Activated CD4-positive, alpha-beta T cell treated with anti-CD3 and anti-CD28 coated beads for 36 hours (primary cell): ENCODE data around the gene CYP26B1. TPM values are rescaled to one million over a fixed set of nuclear protein-coding genes. Genes with fewer than 3 reads are reported as not detected.

Experiments
- ATAC-seq: fragments of 200-7000 bp; cut with Tn5 transposase; one replicate; pipeline ENCODE4 v1.10.0; 2021; ENCODE audit warnings: mild to moderate bottlenecking, moderate library complexity
- CTCF ChIA-PET: fragments of 350-600 bp; sonication (Branson Sonifier 250); formaldehyde crosslinking; loops from one replicate; lab custom pipeline; 2021; ENCODE audit warnings: antibody characterized with exemption; lab: Charles Lee
- POLR2A ChIA-PET: fragments of 350-600 bp; sonication (Branson Sonifier 250); formaldehyde crosslinking; loops from one replicate; lab custom pipeline; 2021; ENCODE audit warnings: antibody characterized with exemption, inconsistent platforms; lab: Charles Lee
- DNase-seq: peaks from one replicate; pipeline ENCODE4 v3.0.0-alpha.2; 2020
- H3K27ac Mint-ChIP-seq: one replicate; pipeline ENCODE4 v1.8.0; 2021; ENCODE audit warnings: mixed read lengths
- H3K27me3 Mint-ChIP-seq: one replicate; pipeline ENCODE4 v1.8.0; 2021; ENCODE audit warnings: mixed read lengths
- H3K36me3 Mint-ChIP-seq: one replicate; pipeline ENCODE4 v1.8.0; 2021; ENCODE audit warnings: low read depth, mixed read lengths
- H3K4me1 Mint-ChIP-seq: one replicate; pipeline ENCODE4 v1.8.0; 2021; ENCODE audit warnings: mixed read lengths
- H3K4me3 Mint-ChIP-seq: one replicate; pipeline ENCODE4 v1.8.0; 2021; ENCODE audit warnings: mild to moderate bottlenecking, moderate library complexity, mixed read lengths
- H3K9me3 Mint-ChIP-seq: one replicate; pipeline ENCODE4 v1.8.0; 2021; ENCODE audit warnings: low read depth, mixed read lengths
- intact Hi-C, 2 experiments: fragments of 100-400 bp; cut with DNase I in 1 of 2; cut with micrococcal nuclease in 1 of 2; formaldehyde crosslinking; loops; one replicate each; pipeline versions ENCODE4 v1.14.2 to v1.15.1; 2022 to 2024; cut with DNase I, micrococcal nuclease
- total RNA-seq, 2 experiments: library from RNA; stranded (reverse); gene quantifications; one replicate each; pipeline ENCODE4 v1.2.3, GENCODE V29; 2021

CYP26B1 gene
- total RNA-seq, 2 experiments from 2014 or later = not detected

- no peaks in the 10 kb centered on the region for H3K9me3 Mint-ChIP-seq
- no peaks in the 10 kb centered on the region for H3K36me3 Mint-ChIP-seq
- no peak for ATAC-seq
These were observed 7.1 kb downstream of the CYP26B1 start for GRCh38 chr2:72140621-72140960.

GRCh38 chr2:72139874-72140620, 7.6 kb downstream of the CYP26B1 start:
- no peak overlapping the region for H3K27ac Mint-ChIP-seq
- no peaks in the 10 kb centered on the region for H3K36me3 Mint-ChIP-seq
- no peak overlapping the region for H3K4me3 Mint-ChIP-seq
- peaks cover 7% of the 10 kb centered on the region for H3K4me1 Mint-ChIP-seq
- H3K27me3 Mint-ChIP-seq = peaks cover 17% of the 10 kb centered on the region
- ChIA-PET CTCF (interaction anchor here (0.7 kb wide), 1 partner anchor 11 kb away, joined by 3 read pairs; no protein-coding TSS in a partner anchor), POLR2A (no interaction called here)
- intact Hi-C loops = loop anchor here (5.0 to 10.0 kb wide), 3 partner anchors 593 to 1155 kb away; partner anchors contain the start of gene EGR4 (in 1 of the 2)
- no peaks in the 10 kb centered on the region for H3K9me3 Mint-ChIP-seq
- DNase-seq = no peak
- no peak for ATAC-seq

More at GRCh38 chr2:72140621-72140960, 7.1 kb downstream of the CYP26B1 start:
- Mint-ChIP-seq H3K4me1 (peaks cover 10% of the 10 kb centered on the region), H3K4me3 (no peak overlapping the region), H3K27ac (no peak overlapping the region), H3K27me3 (peaks cover 21% of the 10 kb centered on the region)
- no peak for DNase-seq
- intact Hi-C loops = loop anchor here (10.0 kb wide), 2 partner anchors 604 to 1154 kb away; partner anchors contain the start of gene EGR4 (in 1 of the 2)
- ChIA-PET POLR2A (no interaction called here), CTCF (interaction anchor here (0.7 kb wide), 1 partner anchor 11 kb away, joined by 3 read pairs; no protein-coding TSS in a partner anchor)

- DNase-seq = no peak
- Mint-ChIP-seq H3K4me1 (peaks cover 7% of the 10 kb centered on the region), H3K27ac (no peak overlapping the region), H3K27me3 (peaks cover 16% of the 10 kb centered on the region), H3K36me3 (no peaks in the 10 kb centered on the region), H3K9me3 (no peaks in the 10 kb centered on the region), H3K4me3 (no peak overlapping the region)
- intact Hi-C loops = loop anchor here in 1 of 2 experiments (5.0 kb wide), 1 partner anchor 592 kb away; no protein-coding TSS in a partner anchor
- ChIA-PET CTCF (interaction anchor here (0.5 kb wide), 1 partner anchor 782 kb away, joined by 3 read pairs; no protein-coding TSS in a partner anchor), POLR2A (no interaction called here)
- no peak for ATAC-seq
These were observed 8.2 kb downstream of the CYP26B1 start for GRCh38 chr2:72139471-72139873.

DNA sequence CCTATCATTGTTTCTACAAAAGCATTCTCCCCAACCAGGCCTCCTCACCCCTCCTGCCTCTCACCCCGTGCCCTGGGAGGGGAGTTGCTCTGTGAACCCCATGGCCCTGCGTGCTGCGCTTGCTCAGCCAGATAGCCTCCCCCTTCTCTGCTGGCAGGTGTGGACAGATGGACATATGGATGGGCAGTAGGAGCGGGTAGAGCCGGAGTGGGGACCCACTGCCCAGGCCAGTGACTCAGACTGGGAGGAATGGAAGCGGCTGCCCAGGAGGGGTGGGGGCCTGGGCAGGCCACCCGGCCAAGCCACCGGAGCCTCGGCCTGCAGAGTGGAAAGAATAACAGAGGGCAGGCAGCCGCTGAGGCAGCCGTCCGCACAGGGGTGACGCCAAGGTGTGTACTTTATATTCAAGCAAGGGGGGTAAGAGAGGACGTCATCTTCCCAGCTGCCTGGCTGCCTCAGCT, 8.7 kb downstream of the CYP26B1 start:
- Mint-ChIP-seq H3K4me1 (peaks cover 4% of the 10 kb centered on the region), H3K36me3 (no peaks in the 10 kb centered on the region), H3K27ac (no peak overlapping the region), H3K9me3 (no peaks in the 10 kb centered on the region), H3K27me3 (peaks cover 13% of the 10 kb centered on the region), H3K4me3 (no peak overlapping the region)
- no peak for ATAC-seq
- ChIA-PET POLR2A (no interaction called here), CTCF (interaction anchor here (0.5 to 1.7 kb wide), 3 partner anchors 11 to 1047 kb away, joined by 3 to 9 read pairs (median 3); no protein-coding TSS in a partner anchor)
- intact Hi-C loops = loop anchor here in 1 of 2 experiments (5.0 kb wide), 1 partner anchor 592 kb away; no protein-coding TSS in a partner anchor
- DNase-seq = no peak

GRCh38 chr2:72138011-72138881, 9.4 kb downstream of the CYP26B1 start:
- DNase-seq (no peak), ATAC-seq (no peak)
- H3K27me3 Mint-ChIP-seq = peaks cover 7% of the 10 kb centered on the region
- intact Hi-C loops = loop anchor here in 1 of 2 experiments (5.0 kb wide), 1 partner anchor 591 kb away; no protein-coding TSS in a partner anchor
- no peaks in the 10 kb centered on the region for H3K9me3 Mint-ChIP-seq
- CTCF ChIA-PET = interaction anchor here (0.5 to 1.7 kb wide), 5 partner anchors 12 to 1046 kb away, joined by 3 to 9 read pairs (median 3); no protein-coding TSS in a partner anchor
- no peaks in the 10 kb centered on the region for H3K36me3 Mint-ChIP-seq
- H3K27ac Mint-ChIP-seq = no peak overlapping the region
- POLR2A ChIA-PET = no interaction called here
- no peaks in the 10 kb centered on the region for H3K4me1 Mint-ChIP-seq
- no peak overlapping the region for H3K4me3 Mint-ChIP-seq

- Mint-ChIP-seq H3K36me3 (no peaks in the 10 kb centered on the region), H3K27me3 (peaks cover 6% of the 10 kb centered on the region), H3K9me3 (no peaks in the 10 kb centered on the region), H3K4me1 (no peaks in the 10 kb centered on the region), H3K4me3 (no peak overlapping the region), H3K27ac (no peak overlapping the region)
- ATAC-seq (peak; percentile 89), DNase-seq (peak; percentile 79)
- ChIA-PET CTCF (interaction anchor here (0.6 to 1.7 kb wide), 4 partner anchors 13 to 931 kb away, joined by 3 to 9 read pairs (median 3); no protein-coding TSS in a partner anchor), POLR2A (no interaction called here)
- intact Hi-C loops = loop anchor here in 1 of 2 experiments (5.0 kb wide), 1 partner anchor 590 kb away; no protein-coding TSS in a partner anchor
These were observed 10.1 kb downstream of the CYP26B1 start for GRCh38 chr2:72137498-72138010.

DNA sequence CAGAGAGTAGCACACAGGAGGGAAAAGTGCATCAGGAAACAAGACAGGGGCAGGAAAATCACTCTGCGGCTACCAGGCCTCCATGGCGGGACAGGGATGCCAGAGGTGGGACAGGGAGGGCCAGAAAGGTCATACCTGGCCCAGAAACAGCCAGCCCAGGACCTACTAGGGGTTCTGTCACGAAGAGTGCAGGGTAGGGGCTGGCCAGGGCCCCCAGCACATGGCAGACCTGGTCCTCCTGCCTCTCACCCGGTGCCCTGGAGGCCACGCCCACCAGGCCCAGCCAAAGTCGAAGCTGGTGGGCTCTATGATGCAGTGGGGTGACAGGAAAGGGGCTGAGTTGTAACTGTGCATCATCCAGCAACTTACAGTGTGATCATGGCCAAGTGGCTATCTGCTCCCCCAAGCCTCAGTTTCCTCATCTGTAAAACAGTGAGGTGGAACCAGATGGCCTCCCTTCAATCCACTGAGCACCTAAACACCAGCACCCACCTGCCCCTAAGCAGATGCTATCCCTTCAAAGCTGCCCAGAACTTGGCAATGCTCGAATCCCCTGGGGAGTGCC, 10.6 kb downstream of the CYP26B1 start:
- H3K27me3 Mint-ChIP-seq = peaks cover 2% of the 10 kb centered on the region
- no peak overlapping the region for H3K4me3 Mint-ChIP-seq
- H3K27ac Mint-ChIP-seq = no peak overlapping the region
- intact Hi-C loops = loop anchor here in 1 of 2 experiments (5.0 kb wide), 1 partner anchor 590 kb away; no protein-coding TSS in a partner anchor
- ChIA-PET CTCF (interaction anchor here (0.6 to 1.7 kb wide), 2 partner anchors 13 to 601 kb away, joined by 3 to 9 read pairs; no protein-coding TSS in a partner anchor), POLR2A (no interaction called here)
- H3K9me3 Mint-ChIP-seq = no peaks in the 10 kb centered on the region
- H3K4me1 Mint-ChIP-seq = no peaks in the 10 kb centered on the region
- no peak for DNase-seq
- no peak for ATAC-seq
- H3K36me3 Mint-ChIP-seq = no peaks in the 10 kb centered on the region

DNA sequence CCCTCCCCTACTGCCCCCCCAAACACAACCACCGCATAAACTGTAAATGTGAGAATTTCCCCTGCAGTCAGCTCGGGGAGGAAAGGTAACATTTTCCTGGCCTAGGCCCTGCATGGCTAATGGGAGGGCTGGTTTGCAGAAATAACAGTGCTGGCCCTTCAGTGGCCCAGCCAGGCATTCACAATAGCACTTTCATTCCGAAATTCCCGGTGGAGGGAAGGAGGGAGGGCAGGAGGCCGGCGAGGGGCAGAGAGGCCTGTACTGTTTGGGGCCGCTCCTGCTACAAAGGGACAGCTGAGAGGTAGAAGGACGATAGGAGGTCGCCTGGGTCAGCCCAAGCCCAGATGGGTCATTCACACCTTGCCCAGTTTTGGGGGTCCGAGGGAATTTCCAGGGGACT, 11.3 kb downstream of the CYP26B1 start:
- H3K4me3 Mint-ChIP-seq = no peak overlapping the region
- no peaks in the 10 kb centered on the region for H3K36me3 Mint-ChIP-seq
- POLR2A ChIA-PET = no interaction called here
- intact Hi-C loops = loop anchor here in 1 of 2 experiments (5.0 kb wide), 1 partner anchor 589 kb away; no protein-coding TSS in a partner anchor
- H3K27me3 Mint-ChIP-seq = peaks cover 2% of the 10 kb centered on the region
- DNase-seq = no peak
- no peaks in the 10 kb centered on the region for H3K4me1 Mint-ChIP-seq
- CTCF ChIA-PET = no interaction called here
- ATAC-seq = no peak
- no peaks in the 10 kb centered on the region for H3K9me3 Mint-ChIP-seq
- H3K27ac Mint-ChIP-seq = no peak overlapping the region

DNA sequence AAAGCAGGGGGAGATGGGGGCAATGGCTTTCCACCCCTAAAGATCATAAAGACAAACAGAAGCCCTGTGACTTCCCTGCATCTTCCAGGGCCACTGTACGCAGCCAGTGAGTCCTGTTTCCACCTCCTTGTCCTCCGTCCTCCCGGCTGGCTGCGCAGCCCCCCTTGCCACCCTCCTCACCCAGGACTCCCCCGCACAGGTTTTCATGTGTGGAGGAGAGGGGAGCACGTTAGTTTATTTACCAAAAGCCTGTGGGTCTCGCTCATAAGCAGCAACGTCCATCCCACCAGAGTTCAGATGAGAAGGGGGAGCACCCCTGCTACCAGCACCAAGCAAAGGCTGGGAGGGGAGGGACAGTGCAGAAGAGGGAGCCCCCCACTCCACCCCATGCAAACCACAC, 11.7 kb downstream of the CYP26B1 start:
- DNase-seq (no peak), ATAC-seq (no peak)
- Mint-ChIP-seq H3K27me3 (peaks cover 4% of the 10 kb centered on the region), H3K27ac (no peak overlapping the region), H3K4me3 (no peak overlapping the region), H3K9me3 (no peaks in the 10 kb centered on the region), H3K4me1 (no peaks in the 10 kb centered on the region), H3K36me3 (no peaks in the 10 kb centered on the region)
- ChIA-PET CTCF (no interaction called here), POLR2A (no interaction called here)
- intact Hi-C loops = loop anchor here in 1 of 2 experiments (5.0 kb wide), 1 partner anchor 589 kb away; no protein-coding TSS in a partner anchor

DNA sequence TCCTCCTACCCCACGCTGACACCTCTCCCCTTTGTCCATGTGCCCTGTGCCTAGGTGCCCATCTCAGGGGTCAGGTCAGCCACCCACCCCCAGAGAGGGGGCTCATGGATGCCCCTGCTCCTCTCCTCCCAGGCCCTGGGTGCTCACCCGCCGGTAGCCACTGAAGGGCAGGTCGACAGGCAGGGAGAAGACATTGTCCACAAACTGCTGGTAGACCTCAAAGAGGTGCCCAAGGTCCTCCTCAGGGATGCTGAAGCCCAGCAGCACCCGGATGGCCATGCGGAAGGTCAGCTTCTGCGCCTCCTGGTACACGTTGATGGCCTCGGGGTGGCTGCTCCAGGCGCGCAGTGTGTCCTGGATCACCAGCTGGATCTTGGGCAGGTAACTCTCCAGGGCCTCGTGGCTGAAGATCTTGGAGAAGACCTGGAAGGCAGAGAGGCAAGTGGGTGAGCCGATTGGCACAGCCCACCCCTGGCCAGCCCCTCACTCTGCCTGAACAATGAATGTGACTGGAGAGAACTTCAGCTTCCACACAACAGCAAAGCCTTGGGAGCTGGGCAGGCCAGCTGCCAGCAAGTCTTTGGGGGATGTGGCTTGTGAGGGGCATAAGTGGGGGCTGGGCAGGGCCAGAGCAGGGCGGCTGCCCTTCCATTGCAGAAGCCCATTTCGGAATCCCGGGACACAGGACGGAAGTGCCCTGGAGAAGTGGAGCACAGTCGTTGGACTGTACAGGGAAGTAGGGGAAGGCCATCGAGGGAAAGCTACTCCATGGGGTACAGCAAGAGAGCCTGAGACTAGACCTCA, 12.5 kb downstream of the CYP26B1 start:
- intact Hi-C loops = loop anchor here in 1 of 2 experiments (5.0 kb wide), 1 partner anchor 588 kb away; no protein-coding TSS in a partner anchor
- DNase-seq = no peak
- peaks cover 5% of the 10 kb centered on the region for H3K27me3 Mint-ChIP-seq
- no peaks in the 10 kb centered on the region for H3K4me1 Mint-ChIP-seq
- ChIA-PET CTCF (no interaction called here), POLR2A (no interaction called here)
- H3K36me3 Mint-ChIP-seq = no peaks in the 10 kb centered on the region
- H3K4me3 Mint-ChIP-seq = no peak overlapping the region
- ATAC-seq = no peak
- no peaks in the 10 kb centered on the region for H3K9me3 Mint-ChIP-seq
- H3K27ac Mint-ChIP-seq = no peak overlapping the region
